HG02852 (cell line): Measurements from ENCODE around the gene TRAPPC2.
"Not testable (repeated sequence)": the region's sequence is repeated elsewhere in the genome, so short reads cannot be mapped to it uniquely, and the experiment has no call there.

Experiments
- ATAC-seq: cut with Tn5 transposase; IDR thresholded peaks from one replicate; pipeline ENCODE4 v1.9.1; 2021; ENCODE audit warnings: mild to moderate bottlenecking, moderate library complexity; ENCODE audit not compliant: unreplicated experiment

Gene TRAPPC2

GRCh38 chrX:13699183-13699826 is 35.1 kb downstream of the TRAPPC2 start:
- ATAC-seq = peak; percentile 71

GRCh38 chrX:13698432-13698831 is 36.0 kb downstream of the TRAPPC2 start:
- no peak for ATAC-seq

DNA sequence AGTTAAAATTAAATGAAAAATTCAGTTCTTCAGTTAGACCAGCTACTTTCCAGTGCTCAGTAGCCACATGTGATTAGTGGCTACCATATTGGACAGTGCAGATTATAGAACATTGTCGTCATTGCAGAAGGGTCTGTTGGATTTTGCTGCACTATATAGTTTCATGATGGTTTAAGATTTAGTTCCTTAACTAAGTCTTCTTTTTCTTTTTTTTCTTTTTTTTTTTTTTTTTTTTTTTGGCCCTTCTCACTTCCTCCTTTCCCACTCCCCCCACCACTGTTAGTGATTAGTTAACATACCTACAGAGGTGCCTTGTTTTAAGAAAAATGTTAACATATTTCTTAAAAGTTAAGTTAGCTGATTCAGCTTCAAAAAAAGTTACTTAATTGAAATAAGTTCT is 36.4 kb downstream of the TRAPPC2 start:
- no peak for ATAC-seq

DNA sequence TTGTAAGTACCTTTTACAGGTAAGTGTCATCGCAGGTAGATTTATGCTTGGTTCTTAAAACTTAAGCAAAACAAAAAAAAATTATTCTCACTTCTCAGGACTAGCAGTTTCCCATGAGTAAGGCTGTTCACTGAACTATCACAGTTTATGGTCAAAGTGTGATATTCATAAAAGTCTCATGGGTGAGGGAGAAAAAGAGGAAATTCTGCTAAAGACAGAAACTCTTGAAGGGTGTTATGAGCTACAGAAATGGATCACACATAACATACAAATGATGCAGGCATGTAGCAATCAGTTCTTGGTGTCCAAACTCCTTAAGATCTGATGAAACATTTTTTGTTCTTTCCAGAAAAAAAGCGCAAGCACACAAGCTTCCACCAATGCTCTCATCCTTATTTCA is 37.0 kb downstream of the TRAPPC2 start:
- peak; percentile 50 for ATAC-seq

- ATAC-seq = no peak
Measured at GRCh38 chrX:13695601-13696115, 38.8 kb downstream of the TRAPPC2 start.

- ATAC-seq = no peak
Measured at GRCh38 chrX:13694983-13695382, 39.4 kb downstream of the TRAPPC2 start.

DNA sequence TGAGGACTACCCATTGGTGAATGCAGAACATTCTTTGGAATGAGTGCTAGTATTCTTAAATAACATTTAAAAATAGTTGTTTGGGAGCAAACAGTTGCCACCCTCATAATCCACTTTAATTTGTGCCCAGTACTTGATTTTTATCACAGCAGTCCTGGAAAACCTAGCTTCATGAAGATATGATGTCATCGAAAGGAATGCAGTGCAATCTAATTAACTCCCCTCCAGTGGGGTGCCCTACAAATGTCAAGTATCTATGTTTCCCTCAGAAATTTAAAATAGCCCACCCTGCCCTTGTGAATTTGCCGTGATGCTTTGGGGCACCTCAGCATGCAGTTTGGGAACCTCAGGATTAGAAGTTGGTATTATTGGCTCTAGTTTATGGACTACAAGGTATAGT is 40.1 kb downstream of the TRAPPC2 start:
- ATAC-seq = no peak

GRCh38 chrX:13693341-13693961 is 41.0 kb downstream of the TRAPPC2 start:
- ATAC-seq = no peak

DNA sequence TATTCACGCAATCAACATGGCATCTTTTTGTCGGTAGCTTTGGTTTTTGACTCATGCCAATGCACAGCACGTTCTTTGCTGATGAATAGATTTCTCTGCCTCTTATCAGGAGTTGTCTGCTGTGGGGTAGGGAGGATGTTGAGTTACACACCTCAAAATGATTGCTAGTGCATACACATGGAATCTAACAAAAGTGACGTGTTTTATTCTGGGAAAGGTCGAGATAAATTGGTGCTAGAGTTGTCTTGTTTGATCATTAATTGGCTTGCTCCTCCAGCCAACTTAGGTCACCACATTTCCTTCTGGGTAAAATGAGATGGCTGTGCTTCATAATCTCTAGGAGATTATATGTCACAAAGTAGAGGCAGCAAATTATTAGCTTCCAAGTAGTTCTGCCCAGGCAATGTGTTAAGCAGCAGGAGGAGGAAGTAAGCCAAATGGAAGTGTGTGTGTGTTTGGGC is 41.6 kb downstream of the TRAPPC2 start:
- no peak for ATAC-seq

- ATAC-seq = no peak
Measured at GRCh38 chrX:13691841-13692371, 42.5 kb downstream of the TRAPPC2 start.

GRCh38 chrX:13690836-13691235 is 43.6 kb downstream of the TRAPPC2 start:
- ATAC-seq = no peak

DNA sequence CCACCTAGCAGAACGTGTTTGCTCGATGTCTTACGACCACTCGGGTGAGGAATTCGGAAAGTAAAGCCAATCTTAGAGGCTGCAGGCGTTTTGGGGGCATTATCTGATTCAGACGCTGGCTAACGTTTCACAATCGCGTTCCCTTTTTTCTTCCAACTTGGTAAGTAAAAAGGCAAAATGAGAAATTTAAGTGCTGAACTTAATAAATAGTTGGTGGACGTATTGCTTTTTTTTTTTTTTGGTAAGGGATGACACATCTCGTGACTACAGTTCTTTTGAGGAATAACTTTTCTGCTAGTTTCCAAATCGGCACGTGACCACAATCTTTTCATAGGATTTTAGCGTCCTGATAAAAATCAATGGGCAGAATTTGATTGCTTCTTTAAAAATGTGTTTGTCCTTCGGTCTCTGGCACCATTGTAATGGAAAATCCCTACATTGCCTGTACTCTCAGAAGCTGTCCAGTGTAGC is 44.6 kb downstream of the TRAPPC2 start:
- ATAC-seq = no peak

DNA sequence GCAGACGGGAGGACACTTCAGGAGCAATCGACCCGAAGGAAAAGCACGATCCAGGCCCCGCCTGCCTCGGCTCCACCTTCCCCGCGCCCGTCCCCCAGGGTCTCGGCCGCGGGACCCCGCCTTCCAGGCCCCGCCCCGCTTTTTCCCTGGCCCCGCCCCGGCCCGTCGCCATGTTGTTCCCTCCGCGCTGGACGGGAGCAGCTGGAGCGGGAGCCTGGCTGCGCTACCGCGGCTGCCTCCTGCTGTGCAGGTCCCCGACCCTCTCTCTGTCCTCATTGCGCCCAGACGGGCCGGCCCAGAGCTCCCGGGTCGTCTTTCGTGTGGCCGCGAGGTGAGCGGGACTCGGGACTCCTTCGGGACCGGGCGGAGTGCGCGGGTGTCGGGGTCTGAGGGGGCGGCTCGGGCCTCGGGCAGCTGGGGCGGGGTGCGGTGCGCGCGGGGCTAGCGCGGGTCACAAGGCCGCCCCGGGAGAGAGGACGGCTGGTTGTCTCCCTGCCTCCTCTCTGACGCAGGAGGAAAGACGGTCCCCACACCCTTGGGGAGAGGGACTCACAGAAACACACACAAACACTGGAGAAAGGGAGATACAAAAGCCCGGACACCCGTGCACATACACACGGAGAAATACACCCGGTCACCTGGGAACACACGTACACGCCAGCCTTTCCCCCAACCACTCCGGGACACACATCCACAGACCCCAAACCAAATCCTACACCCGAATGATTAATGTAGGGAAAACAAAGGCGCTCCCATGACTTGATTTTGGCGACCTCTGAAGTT is 45.3 kb downstream of the TRAPPC2 start, which contains the start of gene RAB9A:
RAB9A (plus strand) TSS at position 171 of the 783 bp plus-strand sequence. CDS start 19,619 bp downstream, outside the sequence.
- ATAC-seq = peak; percentile 82

- no peak for ATAC-seq
Measured at GRCh38 chrX:13688384-13688957, 45.9 kb downstream of the TRAPPC2 start.

- no peak for ATAC-seq
Measured at GRCh38 chrX:13687203-13687602, 47.2 kb downstream of the TRAPPC2 start.

GRCh38 chrX:13685126-13685763 is 49.2 kb downstream of the TRAPPC2 start:
- no peak for ATAC-seq

GRCh38 chrX:13684361-13684760 is 50.1 kb downstream of the TRAPPC2 start:
- no peak for ATAC-seq

- ATAC-seq = no peak
Measured at GRCh38 chrX:13681595-13681994, 52.8 kb downstream of the TRAPPC2 start.

- not testable (repeated sequence) for ATAC-seq
Measured at GRCh38 chrX:13679700-13680099, 54.7 kb downstream of the TRAPPC2 start.

DNA sequence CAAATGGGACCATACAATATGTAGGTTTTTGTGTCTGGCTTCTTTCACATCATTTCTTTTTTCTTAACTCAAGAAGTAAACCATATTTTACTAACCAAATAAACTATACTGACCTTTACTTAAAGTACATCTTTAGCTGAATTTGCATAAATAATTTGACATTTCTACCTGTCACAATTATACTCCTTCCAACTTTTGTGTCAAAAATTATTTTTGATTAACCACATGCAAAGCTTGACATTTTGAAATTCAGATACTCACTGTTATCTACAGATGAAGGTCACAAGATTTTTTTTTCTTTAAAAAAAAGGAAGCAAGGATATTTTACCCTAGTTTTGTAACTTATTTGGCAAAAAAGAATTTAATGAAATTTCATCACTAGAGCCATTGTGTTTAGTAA is 57.5 kb downstream of the TRAPPC2 start:
- ATAC-seq = no peak
